GM19372 (cell line): Measurements from ENCODE around the gene OCRL.

ENCODE experiments used
- ATAC-seq: cut with Tn5 transposase; IDR thresholded peaks from one replicate; pipeline ENCODE4 v1.9.1; 2021; ENCODE audit warnings: mild to moderate bottlenecking, low read depth, moderate library complexity; ENCODE audit not compliant: unreplicated experiment

The OCRL gene

DNA sequence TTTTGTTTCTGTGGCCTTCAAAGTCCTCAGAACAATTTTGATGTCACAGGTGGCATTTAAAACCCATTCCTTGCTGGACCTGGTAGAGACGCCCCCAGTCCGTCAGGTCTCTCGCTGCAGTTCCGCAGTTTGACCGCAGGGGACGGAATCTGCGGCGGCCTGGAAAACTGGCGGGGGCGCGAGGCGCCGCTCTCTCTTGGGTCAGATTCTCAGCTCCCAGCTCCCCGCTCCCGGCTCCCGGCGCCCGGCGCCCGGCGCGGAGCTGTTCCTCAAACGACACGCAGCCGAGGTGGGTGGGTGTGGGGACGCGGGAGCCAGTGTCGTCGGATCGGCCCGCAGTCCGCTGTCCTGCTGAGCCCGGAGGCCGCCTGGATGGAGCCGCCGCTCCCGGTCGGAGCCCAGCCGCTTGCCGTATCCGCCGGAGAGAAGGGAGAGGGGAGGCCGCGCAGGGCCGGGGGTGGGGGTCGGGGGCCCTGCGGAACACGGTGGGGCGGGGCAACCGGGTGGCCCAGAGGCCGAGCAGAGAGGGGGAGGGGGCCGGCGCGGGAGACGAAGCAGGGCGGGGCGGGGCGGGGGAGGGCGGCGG lies at the start of gene OCRL:
Gene OCRL, plus strand, starts transcription at position 192 of the 586 bp plus-strand sequence. Its CDS starts 181 bp downstream, at position 373.
- ATAC-seq: peak; percentile 98

DNA sequence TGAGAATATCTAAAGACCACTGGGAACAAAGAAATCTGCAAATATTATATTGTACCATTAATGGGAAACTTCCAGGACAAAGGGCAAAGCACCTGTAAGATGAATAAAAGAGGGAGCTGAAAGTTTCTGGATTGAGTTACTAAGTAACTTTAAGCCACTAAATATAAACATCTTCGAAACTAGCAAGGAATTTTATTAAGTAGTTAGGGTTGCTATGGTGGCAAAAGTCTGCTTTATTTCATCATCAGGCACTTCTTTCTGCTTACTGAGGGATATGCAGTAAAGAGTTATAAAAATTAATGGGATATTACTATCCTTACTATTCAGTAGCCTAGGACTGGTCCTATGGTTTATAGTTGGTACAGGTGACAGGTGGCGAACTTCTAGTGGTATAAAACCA lies 49.7 kb upstream of the OCRL start:
- no peak for ATAC-seq

DNA sequence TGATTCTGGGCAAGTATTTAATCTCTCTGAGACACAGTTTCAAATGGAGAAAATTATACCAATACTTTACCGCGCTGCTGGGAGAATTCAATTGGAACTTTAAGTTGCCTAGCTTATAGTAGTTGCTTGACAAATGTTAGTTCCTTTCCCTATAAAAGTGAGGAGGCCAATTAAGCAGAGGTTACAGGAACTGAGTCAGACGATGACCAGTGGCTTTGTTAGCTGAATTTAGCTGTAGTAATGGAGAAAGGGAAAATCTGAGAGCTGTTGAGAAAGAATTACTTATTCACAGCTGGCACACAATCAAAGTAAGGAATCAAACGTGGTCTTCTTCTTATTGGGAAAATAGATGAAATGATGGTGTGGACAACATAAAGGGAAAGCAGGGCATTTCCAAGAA lies 46.4 kb upstream of the OCRL start:
- no peak for ATAC-seq

GRCh38 chrX:129494887-129495286 lies 45.2 kb upstream of the OCRL start:
- ATAC-seq: no peak

DNA sequence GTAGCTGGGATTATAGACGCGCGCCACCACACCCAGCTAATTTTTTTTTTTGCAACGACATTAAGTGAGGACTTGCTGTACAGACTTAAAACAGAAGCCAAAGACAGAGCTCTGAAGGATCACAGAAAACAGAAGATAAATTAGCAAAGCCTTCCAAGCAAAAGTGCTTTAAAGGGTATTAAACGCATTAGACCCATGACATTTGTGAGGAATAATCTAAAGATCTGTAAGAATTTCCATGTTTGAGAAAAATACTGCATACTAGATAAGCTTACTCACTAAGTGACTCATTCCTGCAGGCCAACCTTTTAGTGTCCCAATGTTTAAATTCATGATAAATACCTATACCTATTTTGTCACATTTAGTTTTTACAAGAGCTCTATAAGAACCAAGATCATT lies 44.2 kb upstream of the OCRL start:
- no peak for ATAC-seq

DNA sequence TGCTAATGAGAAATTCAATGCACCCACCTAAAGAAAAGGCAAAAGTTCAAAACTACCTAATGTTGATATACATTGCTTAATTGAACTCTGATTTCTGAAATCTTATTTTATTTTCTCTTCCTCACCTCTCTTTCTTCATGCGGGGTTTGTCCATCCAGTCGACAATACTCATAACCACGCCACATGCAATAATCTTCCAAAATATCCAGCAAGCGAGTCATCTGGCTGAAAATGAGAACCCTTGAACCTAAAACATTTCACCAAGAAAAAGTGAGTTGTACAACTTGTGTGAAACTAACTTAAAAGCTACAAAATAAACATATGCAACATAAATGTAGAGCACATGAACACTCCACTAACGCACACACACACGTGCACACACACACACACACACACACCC lies 43.4 kb upstream of the OCRL start:
- ATAC-seq: no peak

DNA sequence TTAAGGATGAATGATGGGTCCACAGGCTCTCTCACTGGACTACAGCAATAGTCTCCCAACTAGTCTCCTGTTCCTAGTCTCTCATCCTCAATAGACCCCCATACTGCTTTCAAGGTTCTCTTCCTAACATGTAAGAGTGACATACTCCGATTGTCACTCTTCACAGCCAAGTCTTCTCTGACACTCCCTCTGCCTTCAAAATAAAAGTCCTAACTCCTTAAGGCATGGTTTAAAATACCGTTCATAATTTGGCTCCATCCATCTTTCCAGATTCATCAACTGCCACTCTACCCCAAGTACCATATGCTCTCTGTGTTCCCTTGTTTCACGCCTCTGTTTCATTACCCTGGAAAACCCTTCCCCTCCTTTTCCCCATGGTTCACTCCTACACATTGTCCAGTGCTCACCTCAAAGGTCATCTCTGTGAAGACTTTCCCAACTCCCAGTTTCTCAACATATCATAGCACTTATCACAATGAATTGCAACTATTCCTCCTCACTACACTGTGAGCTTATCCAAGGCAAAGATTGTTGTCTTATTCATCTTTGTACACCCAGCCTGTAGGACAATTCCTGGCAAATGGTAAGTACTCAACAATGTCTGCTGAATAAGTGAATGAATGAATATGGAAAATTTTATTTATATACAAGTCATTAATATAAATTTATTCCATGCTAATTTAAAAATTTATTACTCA lies 42.8 kb upstream of the OCRL start:
- no peak for ATAC-seq

DNA sequence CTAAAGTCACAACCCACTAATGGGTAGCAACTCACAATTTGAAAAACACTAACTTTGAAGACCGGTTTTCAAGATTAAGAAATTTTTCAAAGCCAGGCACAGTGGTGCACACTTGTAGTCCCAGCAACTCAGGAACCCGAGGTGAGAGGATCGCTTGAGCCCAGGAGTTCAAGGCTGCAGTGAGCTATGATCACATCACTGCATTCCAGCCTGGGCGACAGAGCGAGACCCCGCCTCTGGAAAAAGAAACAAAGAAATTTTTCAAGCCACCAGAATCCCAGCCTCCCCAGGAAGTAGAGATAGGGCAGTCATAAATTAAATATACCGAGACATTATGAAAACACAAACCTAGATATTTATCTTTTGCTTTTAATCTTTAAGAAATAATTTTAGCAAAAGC lies 29.7 kb upstream of the OCRL start:
- ATAC-seq: no peak

DNA sequence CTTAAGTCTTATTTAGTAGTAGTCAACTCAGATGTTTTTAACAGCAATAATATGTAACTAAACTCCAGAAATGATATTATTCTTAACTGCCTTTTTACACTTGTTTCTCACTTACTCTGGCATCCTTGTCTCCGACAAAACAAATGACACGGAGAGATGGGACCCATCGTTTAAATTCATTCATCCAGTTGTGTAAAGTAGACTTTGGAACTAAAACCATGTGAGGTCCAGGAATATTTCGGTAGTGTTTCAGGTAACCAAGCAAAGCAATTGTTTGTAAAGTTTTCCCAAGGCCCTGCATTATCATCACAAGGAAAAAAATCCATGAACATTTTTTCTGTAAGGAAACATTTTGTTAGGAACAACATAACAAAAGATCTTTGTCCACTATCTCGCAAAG lies 28.4 kb upstream of the OCRL start:
- no peak for ATAC-seq

- ATAC-seq: no peak
These were observed 27.6 kb upstream of the OCRL start for GRCh38 chrX:129512409-129512808.

GRCh38 chrX:129516402-129516801 lies 23.7 kb upstream of the OCRL start:
- ATAC-seq: no peak

- ATAC-seq: no peak
These were observed 19.9 kb upstream of the OCRL start for GRCh38 chrX:129520151-129520550.

DNA sequence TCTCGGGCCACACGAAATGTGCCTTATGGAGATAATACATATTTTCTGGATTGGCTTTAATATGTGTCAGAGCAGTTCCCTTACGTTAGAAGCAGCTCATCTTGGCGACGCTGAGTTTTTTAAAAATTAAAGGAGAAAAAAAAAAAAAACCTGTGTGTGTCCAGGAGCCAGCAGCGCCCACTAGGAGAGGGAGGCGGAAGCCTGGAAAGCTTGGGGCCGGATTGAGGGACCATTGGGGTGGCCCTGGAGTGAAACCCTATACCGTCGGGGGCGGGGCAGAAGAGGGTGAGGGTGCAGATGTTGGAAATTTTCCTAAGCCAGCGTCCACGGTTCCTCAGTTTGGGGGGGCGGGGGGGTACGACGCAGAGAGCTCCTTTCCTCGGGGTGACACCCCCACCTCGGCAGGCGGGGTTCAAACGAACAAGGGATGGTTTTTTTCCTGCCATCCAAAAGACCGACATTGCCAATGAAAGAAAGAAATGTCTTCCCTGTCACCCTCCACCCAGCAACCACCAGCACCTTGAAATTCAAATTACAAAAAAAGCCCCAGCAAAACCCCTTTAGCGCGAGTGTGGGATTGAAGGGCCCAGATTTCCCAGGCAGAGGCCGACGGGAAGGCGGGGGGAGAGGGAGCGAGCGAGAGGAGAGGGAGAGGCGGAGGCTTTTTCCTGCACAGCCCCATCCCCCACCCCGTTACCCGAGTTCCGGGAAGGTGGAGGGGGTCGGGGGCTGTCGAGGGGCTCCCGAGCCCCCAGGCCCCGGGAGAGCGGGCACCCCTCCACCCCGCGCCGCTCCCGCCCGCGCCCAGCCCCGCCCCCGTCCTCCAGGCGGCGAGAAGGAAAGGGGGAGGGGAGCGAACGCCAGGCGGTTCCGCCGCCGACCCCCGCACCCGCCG lies 17.6 kb upstream of the OCRL start:
- no peak for ATAC-seq

DNA sequence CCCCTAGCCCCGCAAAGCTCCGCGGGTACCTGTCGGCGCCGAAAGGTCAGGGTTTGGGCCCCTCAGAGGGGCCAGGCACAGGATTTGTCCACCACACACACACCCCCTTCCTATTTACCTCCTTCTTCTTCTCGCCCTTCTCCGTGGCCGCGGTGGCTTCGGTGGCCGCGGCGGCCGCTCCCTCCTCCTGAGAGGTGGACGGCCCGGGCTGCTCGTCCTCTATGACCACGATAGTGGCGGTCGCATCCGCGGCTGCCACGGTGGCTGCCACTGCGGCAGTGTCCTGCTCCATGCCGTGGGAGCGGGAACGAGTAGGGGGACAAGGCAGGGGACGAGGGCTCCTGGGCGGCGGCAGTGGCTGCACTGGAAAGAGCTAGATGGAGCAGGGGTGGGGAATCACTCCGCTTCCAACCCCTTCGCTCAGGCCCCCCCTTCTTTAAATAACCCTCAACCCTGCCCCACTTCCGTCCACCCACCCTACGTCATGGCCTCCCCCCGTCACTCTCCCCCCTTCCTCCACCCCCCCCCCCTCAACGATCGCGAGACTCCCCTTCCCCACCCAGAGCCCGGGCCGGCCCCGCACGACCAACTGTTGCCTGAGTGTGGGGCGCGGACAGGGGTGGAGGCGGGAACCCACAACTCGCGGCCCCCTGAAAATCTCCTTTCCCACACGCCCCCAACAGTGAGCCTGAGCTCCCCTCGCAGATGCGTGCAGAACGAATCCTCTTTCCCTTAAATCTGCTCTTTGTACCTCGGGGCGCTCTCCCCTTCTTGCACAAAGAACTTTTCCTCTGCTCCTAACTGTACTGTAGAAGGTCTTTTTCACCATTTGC lies 16.8 kb upstream of the OCRL start, which contains the start of gene SMARCA1:
Gene SMARCA1, minus strand, starts transcription at position 412 of the 833 bp plus-strand sequence. Its CDS starts 120 bp downstream, at position 292.
- ATAC-seq: no peak

DNA sequence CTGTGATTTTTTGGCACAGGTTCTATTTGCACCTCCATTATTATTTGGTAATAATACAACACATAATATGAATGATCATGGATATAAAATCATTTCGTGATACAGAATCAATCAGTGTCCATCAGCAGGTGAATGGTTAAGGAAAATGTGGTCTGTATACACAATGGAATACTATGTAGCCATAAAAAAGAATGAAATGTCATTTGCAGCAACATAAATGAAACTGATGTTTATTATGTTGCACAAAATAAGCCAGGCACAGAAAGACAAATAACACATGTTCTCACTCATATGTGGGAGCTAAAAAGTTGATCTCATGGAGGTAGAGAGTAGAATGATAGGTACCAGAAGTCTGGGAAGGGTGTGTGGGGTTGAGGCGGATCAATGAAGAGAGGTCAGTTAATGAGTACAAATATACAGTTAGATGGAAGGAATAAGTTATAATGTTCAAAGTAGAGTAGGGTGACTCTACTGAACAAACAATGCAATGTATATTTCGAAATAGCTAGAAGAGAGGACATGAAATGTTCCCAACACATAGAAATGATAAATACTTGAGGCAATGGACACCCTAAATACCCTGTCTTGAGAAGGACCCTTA lies 15.7 kb upstream of the OCRL start:
- ATAC-seq: no peak

DNA sequence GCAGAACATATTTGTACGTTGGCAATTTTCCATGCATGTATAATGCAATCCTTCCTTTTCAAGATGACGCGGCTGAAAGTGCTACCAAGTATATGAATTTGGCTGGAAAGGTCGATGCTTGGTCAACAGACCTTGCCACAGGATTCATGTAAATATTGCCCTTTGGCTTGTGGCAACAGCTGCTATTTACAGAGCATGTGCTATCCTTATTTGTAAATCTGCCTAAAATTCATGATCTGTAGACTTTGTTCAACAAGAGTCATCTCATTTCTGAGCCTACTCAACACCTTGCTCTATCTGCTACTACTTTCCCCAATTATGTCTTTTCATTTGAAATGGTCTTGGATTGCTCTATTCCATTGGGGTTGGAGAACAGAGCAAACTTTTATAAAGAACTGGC lies 14.9 kb upstream of the OCRL start:
- no peak for ATAC-seq

GRCh38 chrX:129525896-129526295 lies 14.2 kb upstream of the OCRL start:
- no peak for ATAC-seq

DNA sequence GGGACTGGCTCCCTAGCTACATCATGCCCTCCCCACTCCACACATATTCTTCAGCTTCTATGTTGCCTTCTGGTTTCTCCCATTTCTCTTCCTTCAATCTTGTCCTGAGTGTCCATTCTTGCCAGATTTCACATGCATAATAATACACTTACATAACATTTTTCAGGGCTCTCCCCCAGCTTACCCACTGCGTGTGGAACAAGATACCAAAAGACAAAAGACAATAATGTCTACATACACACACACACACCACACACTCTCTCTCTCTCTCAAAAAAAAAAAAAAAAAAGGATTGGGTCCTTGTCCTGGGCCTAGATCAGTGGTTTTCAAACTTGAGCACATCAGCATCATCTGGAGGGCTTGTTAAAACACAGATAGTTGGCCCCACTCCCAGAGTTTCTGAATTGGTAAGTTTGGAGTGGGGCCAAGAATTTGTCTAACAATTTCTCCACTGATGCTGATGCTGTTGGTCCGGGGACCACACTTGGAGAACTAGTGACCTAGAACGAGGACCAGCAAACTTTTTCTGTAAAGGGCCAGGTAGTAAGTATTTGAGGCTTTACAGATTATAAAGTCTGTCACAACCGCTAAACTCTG lies 10.3 kb upstream of the OCRL start:
- ATAC-seq: no peak

DNA sequence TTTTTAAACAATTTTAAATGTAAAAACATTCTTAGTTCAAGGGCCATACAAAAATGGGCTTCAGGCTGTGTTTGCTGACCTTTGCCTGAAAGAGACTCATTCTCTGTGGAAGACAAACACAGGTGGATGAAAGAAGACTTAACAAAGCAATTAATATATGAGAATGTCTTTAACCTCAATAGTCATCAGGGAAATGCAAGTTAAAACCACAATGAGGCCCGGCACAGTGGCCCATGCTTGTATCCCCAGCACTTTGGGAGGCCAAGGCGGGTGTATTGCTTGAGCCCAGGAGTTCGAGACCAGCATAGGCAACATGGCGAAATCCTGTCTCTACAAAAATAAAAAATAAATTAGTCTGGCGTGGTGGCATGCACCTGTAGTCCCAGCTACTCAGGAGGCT lies 9.6 kb upstream of the OCRL start:
- no peak for ATAC-seq

DNA sequence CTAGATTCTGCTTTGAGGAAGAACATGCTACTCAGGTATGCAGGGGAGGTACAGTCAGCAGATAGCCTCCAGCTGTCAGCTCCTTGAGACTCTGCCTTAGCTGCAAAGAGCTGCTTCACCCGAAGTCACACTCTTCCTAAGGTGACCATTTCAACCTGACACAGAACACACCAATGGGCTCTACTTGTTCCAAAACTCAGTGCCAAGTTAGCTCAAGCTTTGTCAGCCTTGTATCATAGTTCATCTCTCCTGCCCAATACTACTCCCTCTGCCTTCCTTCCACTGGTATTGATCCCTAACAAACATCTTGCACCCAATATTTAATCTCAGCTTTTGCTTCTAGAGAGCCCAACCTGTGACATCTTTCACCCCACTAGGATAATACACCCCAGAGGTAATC lies 8.9 kb upstream of the OCRL start:
- ATAC-seq: no peak
